Smooth muscle cell (in vitro differentiated cells): Measurements from ENCODE around the gene SEMA7A. TPM values are rescaled to one million over a fixed set of nuclear protein-coding genes. Genes with fewer than 3 reads are reported as not detected.

Experiments used
- DNase-seq: peaks from one replicate; lab custom pipeline; 2025; ENCODE audit not compliant: unreplicated experiment; lab: John Stamatoyannopoulos, UW
- H2AFZ ChIP-seq: fragments of 200-600 bp; sonication (generic); 2 replicates; pipeline ENCODE4 v1.6.0; 2016; ENCODE audit warnings: antibody characterized with exemption, low read depth, mild to moderate bottlenecking
- H3F3A ChIP-seq: fragments of 200-600 bp; sonication (generic); 2 replicates; pipeline ENCODE4 v1.6.0; 2017; ENCODE audit warnings: antibody characterized with exemption, low read depth
- H3K27ac ChIP-seq: fragments of 200-600 bp; sonication (generic); 2 replicates; pipeline ENCODE4 v1.5.1; 2016; ENCODE audit warnings: low read depth, mild to moderate bottlenecking
- H3K27me3 ChIP-seq: fragments of 200-600 bp; sonication (generic); 2 replicates; pipeline ENCODE4 v1.6.1; 2016; ENCODE audit warnings: low read depth, mild to moderate bottlenecking
- H3K36me3 ChIP-seq: fragments of 200-600 bp; sonication (generic); 2 replicates; pipeline ENCODE4 v1.5.1; 2016; ENCODE audit warnings: low read depth
- H3K4me1 ChIP-seq: fragments of 200-600 bp; sonication (generic); 2 replicates; pipeline ENCODE4 v1.5.1; 2016; ENCODE audit warnings: low read depth
- H3K4me2 ChIP-seq: fragments of 200-600 bp; sonication (generic); 2 replicates; pipeline ENCODE4 v1.6.0; 2016; ENCODE audit warnings: mild to moderate bottlenecking
- H3K4me3 ChIP-seq: fragments of 200-600 bp; sonication (generic); 2 replicates; pipeline ENCODE4 v1.5.1; 2016; ENCODE audit warnings: mild to moderate bottlenecking
- H3K79me2 ChIP-seq: fragments of 200-600 bp; sonication (generic); 2 replicates; pipeline ENCODE4 v1.6.0; 2016; ENCODE audit warnings: low read depth, mild to moderate bottlenecking
- H3K9ac ChIP-seq: fragments of 200-600 bp; sonication (generic); 2 replicates; pipeline ENCODE4 v1.6.0; 2016; ENCODE audit warnings: low read depth
- H3K9me3 ChIP-seq: fragments of 200-600 bp; sonication (generic); replicated peaks from 2 replicates; pipeline ENCODE4 v1.5.1; 2016; ENCODE audit warnings: low read depth
- H4K20me1 ChIP-seq: fragments of 200-600 bp; sonication (generic); 2 replicates; pipeline ENCODE4 v1.6.0; 2016; ENCODE audit warnings: low read depth
- CTCF ChIP-seq: fragments of 200-600 bp; sonication (generic); IDR thresholded peaks from 2 replicates; pipeline ENCODE4 v1.5.1; 2017; ENCODE audit warnings: borderline replicate concordance, mild to moderate bottlenecking, antibody characterized with exemption; ENCODE audit not compliant: insufficient read depth, poor library complexity, severe bottlenecking
- WGBS: methylation state at CpG from one replicate; pipeline ENCODE4 v1.1.7; 2016; ENCODE audit warnings: low lambda C conversion rate; 5-methylcytosine and 5-hydroxymethylcytosine counted together
- polyA plus RNA-seq: library from polyadenylated mRNA; unstranded; fragments of >200 nt; fragmentation: Nextera tagmentation; extraction: Ambion mirVana; gene quantifications from 2 replicates; pipeline ENCODE4 v1.2.1, GENCODE V29; 2016
- total RNA-seq: library from RNA; depleted of rRNA; stranded (reverse); fragments of >200 nt; gene quantifications from 2 replicates; pipeline ENCODE4 v1.2.3, GENCODE V29; 2014

SEMA7A gene
- total and polyA plus RNA-seq, 2 experiments from 2014 or later: 9.3 to 44.5 TPM

GRCh38 chr15:74419432-74419831, 14.3 kb downstream of the SEMA7A start:
- Histone ChIP-seq H3K4me2 (no peak overlapping the region), H3K9ac (no peak overlapping the region), H3F3A (peaks cover 6% of the 10 kb centered on the region), H3K9me3 (no peaks in the 10 kb centered on the region), H3K79me2 (peaks cover 49% of the 10 kb centered on the region), H3K27me3 (no peaks in the 10 kb centered on the region), H3K36me3 (no peaks in the 10 kb centered on the region), H2AFZ (no peak overlapping the region), H3K4me1 (peaks cover 32% of the 10 kb centered on the region), H4K20me1 (peaks cover 77% of the 10 kb centered on the region), H3K27ac (peak overlapping the region; percentile 14), H3K4me3 (no peak overlapping the region)
- 96% methylated on average over 4 of the region's 4 CpGs for WGBS
- TF ChIP-seq CTCF: no peak
- no peak for DNase-seq

- Histone ChIP-seq H3K9ac (no peak overlapping the region), H3K27me3 (no peaks in the 10 kb centered on the region), H3K4me2 (no peak overlapping the region), H3K4me1 (peaks cover 31% of the 10 kb centered on the region), H3K79me2 (peaks cover 43% of the 10 kb centered on the region), H3K27ac (no peak overlapping the region), H4K20me1 (peaks cover 70% of the 10 kb centered on the region), H3F3A (peaks cover 6% of the 10 kb centered on the region), H2AFZ (no peak overlapping the region), H3K4me3 (no peak overlapping the region), H3K9me3 (no peaks in the 10 kb centered on the region), H3K36me3 (no peaks in the 10 kb centered on the region)
- TF ChIP-seq CTCF: no peak
- DNase-seq: no peak
- 84% methylated on average over 16 of the region's 16 CpGs for WGBS
Measured at GRCh38 chr15:74418575-74419338, 15.0 kb downstream of the SEMA7A start.

- H3K9ac ChIP-seq: no peak overlapping the region
- peaks cover 37% of the 10 kb centered on the region for H3K79me2 ChIP-seq
- H3F3A ChIP-seq: no peaks in the 10 kb centered on the region
- H3K9me3 ChIP-seq: no peaks in the 10 kb centered on the region
- DNase-seq: no peak
- peaks cover 60% of the 10 kb centered on the region for H4K20me1 ChIP-seq
- H3K4me1 ChIP-seq: peaks cover 20% of the 10 kb centered on the region
- no peak for TF ChIP-seq CTCF
- H3K27me3 ChIP-seq: no peaks in the 10 kb centered on the region
- no peak overlapping the region for H2AFZ ChIP-seq
- no peaks in the 10 kb centered on the region for H3K36me3 ChIP-seq
- H3K27ac ChIP-seq: peak overlapping the region; percentile 4
- WGBS: 97% methylated on average over 9 of the region's 9 CpGs
- no peak overlapping the region for H3K4me3 ChIP-seq
- no peak overlapping the region for H3K4me2 ChIP-seq
Measured at GRCh38 chr15:74417670-74418069, 16.1 kb downstream of the SEMA7A start.

- no peak for TF ChIP-seq CTCF
- Histone ChIP-seq H3K36me3 (no peaks in the 10 kb centered on the region), H3K4me1 (peaks cover 15% of the 10 kb centered on the region)
Measured at GRCh38 chr15:74417225-74417624, 16.5 kb downstream of the SEMA7A start.

More at GRCh38 chr15:74417225-74417624, 16.5 kb downstream of the SEMA7A start:
- H3K27ac ChIP-seq: peak overlapping the region; percentile 4
- no peak overlapping the region for H3K9ac ChIP-seq
- DNase-seq: no peak
- peaks cover 55% of the 10 kb centered on the region for H4K20me1 ChIP-seq
- peaks cover 35% of the 10 kb centered on the region for H3K79me2 ChIP-seq
- H3K4me3 ChIP-seq: no peak overlapping the region
- no peaks in the 10 kb centered on the region for H3F3A ChIP-seq
- no peak overlapping the region for H2AFZ ChIP-seq
- WGBS: 81% methylated on average over 13 of the region's 13 CpGs
- H3K27me3 ChIP-seq: no peaks in the 10 kb centered on the region
- no peak overlapping the region for H3K4me2 ChIP-seq
- H3K9me3 ChIP-seq: no peaks in the 10 kb centered on the region
